Panc1 (cell line): ENCODE measurements around the gene BACE2. TPM values are rescaled to one million over a fixed set of nuclear protein-coding genes. Genes with fewer than 3 reads are reported as not detected.

Experiments used
- ATAC-seq: fragments of 200-7000 bp; cut with Tn5 transposase; 2 replicates; pipeline ENCODE4 v1.9.1; 2020; ENCODE audit warnings: mild to moderate bottlenecking, moderate library complexity
- BruUV-seq: library from RNA; stranded (reverse); fragments of 400-500 nt; replicated peaks from 2 replicates; lab custom pipeline; 2021; lab: Mats Ljungman, UMichigan
- CTCF ChIA-PET: fragments of 300-600 bp; sonication (Branson Sonifier 250); formaldehyde crosslinking; loops from one replicate; lab custom pipeline; 2022; ENCODE audit warnings: antibody characterized with exemption; lab: Charles Lee
- POLR2A ChIA-PET: fragments of 300-600 bp; sonication (Branson Sonifier 250); formaldehyde crosslinking; loops from one replicate; lab custom pipeline; 2022; ENCODE audit warnings: antibody characterized with exemption; lab: Charles Lee
- DNase-seq: peaks from one replicate; pipeline ENCODE4 v3.0.0-alpha.2; 2010; ENCODE audit warnings: low read depth, low spot score
- H3K27ac ChIP-seq: 2 replicates; pipeline ENCODE4 v1.5.1; 2011; ENCODE audit warnings: mild to moderate bottlenecking, low read length, inconsistent platforms
- H3K27me3 ChIP-seq: fragments of 200-500 bp; sonication (Bioruptor generic); 2 replicates; pipeline ENCODE4 v1.6.0; 2014; ENCODE audit warnings: low read length, inconsistent platforms; ENCODE audit not compliant: control insufficient read depth, insufficient read depth
- H3K36me3 ChIP-seq: fragments of 200-500 bp; sonication (Bioruptor generic); 2 replicates; pipeline ENCODE4 v1.5.1; 2014; ENCODE audit warnings: inconsistent platforms, mild to moderate bottlenecking, low read length, moderate library complexity; ENCODE audit not compliant: control insufficient read depth, insufficient read depth
- H3K4me1 ChIP-seq: 2 replicates; pipeline ENCODE4 v1.5.1; 2011; ENCODE audit warnings: inconsistent platforms, mild to moderate bottlenecking, low read length, moderate library complexity; ENCODE audit not compliant: control insufficient read depth, insufficient read depth
- H3K4me3 ChIP-seq, 2 experiments: 2 replicates each; pipeline ENCODE4 v1.5.1; 2011 to 2012; ENCODE audit warnings: low read depth in 2 of 2, low read length in 2 of 2, mild to moderate bottlenecking in 2 of 2, inconsistent platforms in 1 of 2, moderate library complexity in 1 of 2
- H3K9me3 ChIP-seq: fragments of 200-500 bp; sonication (Bioruptor generic); 2 replicates; pipeline ENCODE4 v1.5.1; 2014; ENCODE audit warnings: low read depth, mild to moderate bottlenecking, inconsistent platforms, low read length, moderate library complexity; ENCODE audit not compliant: control insufficient read depth, insufficient read depth
- CTCF ChIP-seq: fragments of 450-650 bp; IDR thresholded peaks from 2 replicates; pipeline ENCODE4 v1.5.1; 2017; ENCODE audit warnings: mild to moderate bottlenecking
- POLR2AphosphoS5 ChIP-seq: IDR thresholded peaks from 2 replicates; pipeline ENCODE4 v1.6.1; 2012; ENCODE audit warnings: mild to moderate bottlenecking, low read depth, low read length, moderate library complexity
- SIN3A ChIP-seq: IDR thresholded peaks from 2 replicates; pipeline ENCODE4 v1.6.1; 2012; ENCODE audit warnings: low read depth, mild to moderate bottlenecking, low read length, moderate library complexity, borderline replicate concordance; ENCODE audit not compliant: insufficient read depth
- TCF7L2 ChIP-seq: IDR thresholded peaks from 2 replicates; pipeline ENCODE4 v1.6.1; 2011; ENCODE audit warnings: mild to moderate bottlenecking, low read depth, low read length, inconsistent platforms
- in situ Hi-C: cut with HindIII; loops from 2 replicates; pipeline ENCODE4 v1.10.0; 2016; ENCODE audit warnings: low sequenced_read_pairs, low pct_unique_long_range_greater_than_20kb
- intact Hi-C: fragments of 100-400 bp; cut with micrococcal nuclease; formaldehyde crosslinking; loops from one replicate; pipeline ENCODE4 v1.10.0; 2022; ENCODE audit not compliant: unreplicated experiment
- total RNA-seq: library from RNA; stranded (reverse); gene quantifications from one replicate; pipeline ENCODE4 v1.2.1, GENCODE V29; 2021; ENCODE audit not compliant: unreplicated experiment
- TF ChIP-seq, protein P1 (sequence below), 2 experiments: IDR thresholded peaks; 2 replicates each; pipeline ENCODE4 v1.6.1; 2011 to 2012; ENCODE audit warnings: low read depth in 2 of 2, control low read depth in 1 of 2, low read length in 1 of 2, mild to moderate bottlenecking in 1 of 2, moderate library complexity in 1 of 2; ENCODE audit not compliant: insufficient read depth in 1 of 2

Gene BACE2
- total RNA-seq, 1 experiment from 2014 or later = 16.3 TPM

DNA sequence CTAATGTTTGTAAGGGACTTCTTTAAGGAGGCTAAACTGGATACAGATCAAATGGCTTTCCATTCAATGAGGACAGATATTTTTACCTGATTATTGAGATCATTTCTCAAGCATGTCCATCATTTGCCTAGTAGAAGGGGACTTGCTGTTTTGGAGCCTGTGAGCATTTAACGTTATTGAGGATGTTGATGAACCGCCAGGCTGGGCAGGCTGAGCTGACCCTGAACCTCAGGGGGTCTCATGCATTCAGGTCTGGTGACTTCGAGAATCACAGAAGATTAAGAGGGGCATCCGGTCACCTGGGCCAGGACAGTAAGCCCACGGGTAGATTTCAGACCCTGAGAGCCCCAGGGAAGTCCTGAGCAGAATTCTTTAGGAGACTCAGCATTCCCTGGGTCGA, 63.1 kb downstream of the BACE2 start:
- ATAC-seq = no peak
- no TSS peak for BruUV-seq
- Histone ChIP-seq H3K36me3 (no peaks in the 10 kb centered on the region), H3K4me1 (no peaks in the 10 kb centered on the region), H3K9me3 (no peaks in the 10 kb centered on the region), H3K27ac (no peak overlapping the region), H3K27me3 (no peaks in the 10 kb centered on the region), H3K4me3 (no peak overlapping the region)
- intact Hi-C loops (no loop called here), in situ Hi-C loops (no loop called here)
- TF ChIP-seq POLR2AphosphoS5 (no peak), TCF7L2 (no peak), CTCF (no peak), SIN3A (no peak)
- TF ChIP-seq, protein P1, sequence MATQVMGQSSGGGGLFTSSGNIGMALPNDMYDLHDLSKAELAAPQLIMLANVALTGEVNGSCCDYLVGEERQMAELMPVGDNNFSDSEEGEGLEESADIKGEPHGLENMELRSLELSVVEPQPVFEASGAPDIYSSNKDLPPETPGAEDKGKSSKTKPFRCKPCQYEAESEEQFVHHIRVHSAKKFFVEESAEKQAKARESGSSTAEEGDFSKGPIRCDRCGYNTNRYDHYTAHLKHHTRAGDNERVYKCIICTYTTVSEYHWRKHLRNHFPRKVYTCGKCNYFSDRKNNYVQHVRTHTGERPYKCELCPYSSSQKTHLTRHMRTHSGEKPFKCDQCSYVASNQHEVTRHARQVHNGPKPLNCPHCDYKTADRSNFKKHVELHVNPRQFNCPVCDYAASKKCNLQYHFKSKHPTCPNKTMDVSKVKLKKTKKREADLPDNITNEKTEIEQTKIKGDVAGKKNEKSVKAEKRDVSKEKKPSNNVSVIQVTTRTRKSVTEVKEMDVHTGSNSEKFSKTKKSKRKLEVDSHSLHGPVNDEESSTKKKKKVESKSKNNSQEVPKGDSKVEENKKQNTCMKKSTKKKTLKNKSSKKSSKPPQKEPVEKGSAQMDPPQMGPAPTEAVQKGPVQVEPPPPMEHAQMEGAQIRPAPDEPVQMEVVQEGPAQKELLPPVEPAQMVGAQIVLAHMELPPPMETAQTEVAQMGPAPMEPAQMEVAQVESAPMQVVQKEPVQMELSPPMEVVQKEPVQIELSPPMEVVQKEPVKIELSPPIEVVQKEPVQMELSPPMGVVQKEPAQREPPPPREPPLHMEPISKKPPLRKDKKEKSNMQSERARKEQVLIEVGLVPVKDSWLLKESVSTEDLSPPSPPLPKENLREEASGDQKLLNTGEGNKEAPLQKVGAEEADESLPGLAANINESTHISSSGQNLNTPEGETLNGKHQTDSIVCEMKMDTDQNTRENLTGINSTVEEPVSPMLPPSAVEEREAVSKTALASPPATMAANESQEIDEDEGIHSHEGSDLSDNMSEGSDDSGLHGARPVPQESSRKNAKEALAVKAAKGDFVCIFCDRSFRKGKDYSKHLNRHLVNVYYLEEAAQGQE (IDR thresholded peaks at IDR 0.05; ENCODE audit: insufficient read depth in 1 of 2, low read depth in 2 of 2, low read length in 1 of 2) = no peak
- no peak for DNase-seq
- POLR2A ChIA-PET = no interaction called here
- CTCF ChIA-PET = no interaction called here

- intact Hi-C loops = no loop called here
- Histone ChIP-seq H3K9me3 (no peaks in the 10 kb centered on the region), H3K36me3 (no peaks in the 10 kb centered on the region), H3K27me3 (no peaks in the 10 kb centered on the region), H3K4me1 (no peaks in the 10 kb centered on the region), H3K4me3 (no peak overlapping the region), H3K27ac (no peak overlapping the region)
- BruUV-seq = no TSS peak
- no peak for DNase-seq
- ChIA-PET CTCF (no interaction called here), POLR2A (no interaction called here)
- in situ Hi-C loops = no loop called here
- no peak for ATAC-seq
- TF ChIP-seq, protein P1 (IDR thresholded peaks at IDR 0.05; ENCODE audit: insufficient read depth in 1 of 2, low read depth in 2 of 2, low read length in 1 of 2) = no peak
- TF ChIP-seq POLR2AphosphoS5 (no peak), SIN3A (no peak), CTCF (no peak), TCF7L2 (no peak)
Observed at GRCh38 chr21:41232013-41232412, 64.1 kb downstream of the BACE2 start.
